NCI-H82 treated with DMSO at 0.1 percent for 48 hours (cell line): ENCODE results near the gene MCF2L.
"Not testable (repeated sequence)": the region's sequence is repeated elsewhere in the genome, so short reads cannot be mapped to it uniquely, and the experiment has no call there.

Experiments
- DNase-seq: peaks from one replicate; lab custom pipeline; 2025; ENCODE audit not compliant: unreplicated experiment; lab: John Stamatoyannopoulos, UW

MCF2L gene

DNA sequence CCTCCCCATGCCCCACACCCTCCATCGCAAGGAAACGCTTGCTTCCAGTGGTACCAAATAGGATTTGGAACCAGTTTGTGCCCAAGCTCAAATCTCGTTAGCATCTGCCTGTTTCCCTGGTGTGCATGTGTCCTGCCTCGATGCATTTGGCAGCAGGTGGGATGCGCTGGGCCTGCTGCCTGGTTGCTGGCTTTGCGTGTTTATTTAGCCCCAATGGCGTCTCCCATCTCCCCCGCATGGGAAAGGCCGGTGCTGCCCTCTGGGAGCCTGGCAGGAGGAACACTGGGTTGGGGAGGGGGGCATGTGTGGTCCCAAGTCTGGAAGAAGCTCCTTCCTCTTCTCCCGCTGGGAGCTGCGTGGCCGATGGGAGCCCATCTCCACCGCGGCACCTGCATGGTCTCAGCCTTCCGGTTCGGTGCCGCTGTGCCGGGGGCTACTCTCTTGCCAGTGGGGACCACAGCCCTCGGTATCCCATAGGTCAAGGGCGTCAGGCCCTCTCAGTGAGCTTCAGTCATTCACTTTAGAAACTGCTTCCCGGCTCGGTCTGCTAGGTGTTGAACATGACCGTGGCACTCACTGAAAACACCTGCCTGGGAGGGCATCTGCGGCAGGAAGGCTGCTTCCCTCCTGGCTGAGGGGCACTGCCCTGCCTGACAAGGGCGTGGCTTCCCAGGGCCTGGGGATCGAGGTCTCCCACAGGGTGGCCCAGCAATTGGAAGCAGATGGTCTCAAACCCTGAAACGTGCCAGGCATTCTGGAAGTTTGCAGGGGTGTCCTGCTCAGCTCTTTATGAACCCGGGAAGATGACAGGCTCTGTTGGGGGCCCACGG is 124.8 kb downstream of the MCF2L start:
- DNase-seq: no peak

DNA sequence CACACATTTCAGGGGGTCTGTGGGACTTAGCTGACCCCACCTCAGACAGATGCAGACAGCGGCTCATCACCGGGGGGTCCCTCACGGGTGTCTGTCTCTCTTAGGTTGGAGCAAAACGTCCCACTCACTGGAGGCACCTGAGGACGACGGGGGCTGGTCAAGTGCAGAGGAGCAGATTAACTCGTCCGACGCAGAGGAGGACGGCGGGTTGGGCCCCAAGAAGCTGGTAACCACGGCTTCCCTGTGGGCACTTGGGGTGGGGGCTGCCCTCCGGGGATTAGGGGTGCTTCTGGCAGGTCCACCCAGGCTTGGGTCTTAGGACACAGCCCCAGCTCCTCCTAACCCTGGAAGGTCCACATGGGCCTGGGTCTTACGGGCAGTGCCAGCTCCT is 125.4 kb downstream of the MCF2L start:
- no peak for DNase-seq

DNA sequence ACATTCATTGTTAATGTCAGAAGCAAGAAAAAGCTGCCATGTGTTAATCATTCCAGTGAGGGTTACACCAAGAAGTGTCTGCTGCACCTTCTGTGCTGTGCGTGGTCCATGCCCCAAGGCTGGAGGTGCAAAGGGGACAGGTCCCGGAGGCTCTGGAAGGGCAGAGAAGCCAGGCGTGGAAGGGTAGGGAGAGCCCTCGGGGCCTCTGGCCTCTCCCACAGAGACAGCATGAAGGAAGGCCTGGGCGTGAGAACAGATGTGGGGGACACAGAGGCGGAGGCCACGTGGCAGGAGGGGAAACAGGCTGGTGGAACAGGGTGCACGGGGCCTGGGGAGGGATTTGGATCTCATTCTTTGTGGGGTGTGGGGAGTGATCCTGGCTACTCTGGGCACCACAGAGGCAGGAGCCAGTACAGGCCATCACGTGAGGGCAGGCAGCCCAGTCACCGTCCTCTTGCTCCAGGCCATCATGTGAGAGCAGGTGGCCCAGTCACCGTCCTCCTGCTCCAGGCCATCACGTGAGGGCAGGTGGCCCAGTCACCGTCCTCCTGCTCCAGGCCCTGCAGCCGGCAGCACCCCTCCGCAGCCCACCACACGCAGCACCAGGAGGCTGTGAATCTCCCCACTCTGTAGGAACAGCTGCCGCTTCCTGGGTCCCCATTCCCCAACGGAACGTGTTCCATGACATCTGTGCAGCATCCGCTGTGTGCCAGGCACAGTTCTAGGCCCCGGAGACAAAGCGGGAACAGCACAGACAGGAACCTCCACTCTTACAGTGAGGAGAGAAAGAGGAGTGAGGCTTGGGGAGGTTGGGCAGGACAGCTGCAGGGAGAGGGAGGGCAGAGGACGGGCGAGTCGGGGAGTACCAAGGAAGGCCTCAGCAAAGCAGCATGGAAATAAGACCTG is 126.4 kb downstream of the MCF2L start:
- no peak for DNase-seq

DNA sequence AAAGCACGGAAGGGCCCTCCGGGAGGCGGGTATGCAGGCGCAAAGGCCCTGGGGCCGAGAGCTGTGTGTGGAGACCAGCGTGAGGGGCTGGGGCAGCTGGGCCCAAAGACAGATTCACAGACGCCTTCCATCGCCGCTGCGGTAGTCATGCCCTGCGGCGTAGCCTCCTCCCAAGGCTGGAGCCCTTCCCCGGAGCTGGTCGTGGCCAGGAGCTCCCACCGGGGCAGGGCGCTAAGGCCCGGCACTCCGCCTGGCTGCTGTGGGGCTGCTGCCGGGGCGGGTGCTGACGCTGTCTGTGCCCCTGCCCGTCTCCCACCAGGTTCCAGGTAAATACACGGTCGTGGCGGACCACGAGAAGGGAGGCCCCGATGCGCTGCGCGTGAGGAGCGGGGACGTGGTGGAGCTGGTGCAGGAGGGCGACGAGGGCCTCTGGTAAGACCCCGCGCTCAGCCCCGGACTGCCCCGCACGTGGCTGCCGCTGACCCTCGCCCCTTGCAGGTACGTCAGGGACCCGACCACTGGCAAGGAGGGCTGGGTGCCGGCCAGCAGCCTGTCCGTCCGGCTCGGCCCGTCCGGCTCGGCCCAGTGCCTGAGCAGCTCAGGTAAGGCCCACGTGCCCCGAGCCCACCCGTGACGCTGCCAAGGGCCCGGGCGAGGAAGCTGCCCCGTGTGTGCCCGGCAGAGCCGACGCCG is 127.2 kb downstream of the MCF2L start:
- no peak for DNase-seq

DNA sequence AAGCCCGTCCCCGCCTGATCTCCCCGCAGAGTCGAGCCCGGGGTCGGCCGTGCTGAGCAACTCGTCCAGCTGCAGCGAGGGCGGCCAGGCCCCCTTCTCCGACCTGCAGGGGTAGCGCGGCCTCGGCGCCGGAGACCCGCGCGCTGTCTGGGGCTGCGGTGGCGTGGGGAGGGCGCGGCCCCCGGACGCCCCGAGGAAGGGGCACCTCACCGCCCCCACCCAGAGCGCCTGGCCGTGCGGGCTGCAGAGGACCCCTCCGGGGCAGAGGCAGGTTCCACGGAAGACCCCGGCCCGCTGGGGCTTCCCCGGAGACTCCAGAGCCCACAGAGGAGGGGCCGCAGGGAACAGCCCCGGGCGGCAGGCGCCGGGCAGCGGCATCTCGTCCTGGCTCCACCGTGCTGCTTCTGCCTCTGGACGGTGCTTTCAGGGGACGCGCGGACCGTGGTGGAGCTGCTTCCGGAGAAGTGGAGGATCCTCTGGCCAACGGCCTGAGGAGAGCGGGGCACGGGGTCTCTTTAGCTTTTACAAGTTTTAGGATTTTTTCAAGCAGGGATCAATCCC is 127.8 kb downstream of the MCF2L start:
- no peak for DNase-seq

DNA sequence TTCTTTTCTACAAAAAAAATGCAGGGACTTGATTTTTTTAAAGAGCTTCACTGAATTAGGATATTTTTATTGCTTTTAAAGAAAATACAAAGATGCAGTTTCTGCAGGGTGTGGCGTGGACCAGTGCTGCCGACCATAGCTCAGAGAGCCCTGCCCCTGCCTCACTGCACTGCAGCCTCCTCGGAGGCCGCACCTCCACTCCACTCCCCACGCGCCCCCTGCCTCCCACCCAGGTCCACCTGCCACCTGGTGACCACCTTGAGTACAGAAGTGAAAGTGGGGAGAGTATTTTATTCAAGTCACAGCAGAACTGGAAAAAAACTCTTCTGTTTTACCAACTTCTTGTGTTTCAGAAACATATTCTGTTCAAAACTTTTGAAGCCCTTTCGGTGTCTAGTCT is 128.6 kb downstream of the MCF2L start:
- no peak for DNase-seq

DNA sequence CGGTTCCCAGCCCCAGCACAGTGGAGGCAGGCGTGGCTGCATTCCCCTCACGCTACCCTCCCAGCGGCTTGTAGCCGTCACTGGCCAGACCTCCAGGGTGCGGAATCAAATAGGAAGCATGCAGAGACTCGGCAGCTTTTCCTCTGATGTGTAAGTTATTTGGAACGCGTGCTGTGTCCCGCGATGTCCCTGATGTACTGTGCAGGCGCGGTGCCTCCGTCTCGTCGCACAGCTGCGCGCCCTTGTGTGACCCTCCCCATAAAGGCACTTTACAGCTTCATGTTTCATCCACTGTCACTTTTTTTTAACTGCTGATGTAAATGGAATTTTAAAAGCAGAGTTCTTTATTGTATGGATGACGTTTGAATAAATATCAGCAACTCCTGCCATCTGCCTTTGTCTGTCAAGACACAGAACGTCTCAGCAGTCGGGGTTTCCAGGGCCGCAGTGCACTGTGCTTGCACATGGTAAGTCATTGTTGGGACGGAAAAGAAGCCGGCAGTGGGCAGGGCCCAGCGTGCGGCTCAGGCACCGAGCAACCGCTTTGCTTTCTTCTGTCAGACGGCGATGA is 129.2 kb downstream of the MCF2L start:
- DNase-seq: no peak

DNA sequence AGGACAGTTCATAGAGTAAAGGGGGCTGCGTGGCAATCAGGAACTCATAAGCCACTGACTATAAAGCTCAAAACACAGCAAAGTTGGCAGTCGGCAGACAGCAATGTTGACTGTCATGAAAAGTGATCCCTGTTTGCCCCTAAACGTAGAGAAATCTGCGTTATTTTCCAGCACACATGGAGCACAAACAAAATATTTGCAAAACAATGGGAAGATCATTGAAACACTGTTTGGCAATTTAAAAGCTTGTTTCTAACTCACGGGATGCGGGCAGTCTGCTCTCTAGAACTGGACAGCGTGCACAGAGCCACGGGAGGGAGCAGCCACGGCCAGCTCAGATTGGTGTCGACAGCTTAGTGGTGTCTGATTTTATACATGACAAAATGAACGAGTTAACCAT is 130.1 kb downstream of the MCF2L start:
- no peak for DNase-seq

DNA sequence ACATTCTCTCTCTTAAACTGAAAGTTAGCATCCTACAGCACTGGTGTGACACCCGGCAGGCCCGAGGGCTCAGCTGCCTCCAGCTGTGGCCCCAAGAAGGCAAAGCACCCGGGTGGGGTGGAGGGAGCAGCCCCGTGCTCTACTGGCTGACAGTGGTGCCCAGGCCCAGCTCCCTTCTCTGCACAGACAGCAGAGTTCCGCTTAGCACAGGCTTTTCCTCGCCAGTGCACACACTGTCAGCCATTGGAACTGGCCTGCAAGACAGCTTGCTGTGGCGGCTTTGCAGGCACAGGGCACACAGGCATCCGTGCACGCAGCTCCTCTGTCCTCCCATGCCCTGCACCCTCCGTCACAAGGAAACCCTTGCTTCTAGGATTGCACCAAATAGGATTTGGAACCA is 133.3 kb downstream of the MCF2L start:
- not testable (repeated sequence) for DNase-seq

DNA sequence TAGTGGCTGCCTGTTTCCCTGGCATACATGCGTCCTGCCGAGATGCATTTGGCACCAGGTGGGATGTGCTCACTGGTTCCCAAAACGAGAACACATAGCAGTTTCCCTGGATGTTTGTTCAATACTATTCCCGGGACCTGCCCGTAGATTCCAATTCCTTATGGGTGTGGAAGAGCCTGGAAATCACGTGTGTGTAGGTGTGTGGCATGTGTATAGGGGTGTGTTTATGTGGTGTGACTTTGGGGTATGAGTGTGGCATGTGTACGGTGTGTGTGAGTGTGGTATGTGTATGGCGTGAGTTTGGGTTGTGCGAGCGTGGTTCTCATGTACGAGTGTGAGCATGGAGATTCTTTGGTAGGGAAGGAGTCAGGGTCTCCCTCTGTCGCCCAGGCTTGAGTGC is 133.7 kb downstream of the MCF2L start:
- no peak for DNase-seq

DNA sequence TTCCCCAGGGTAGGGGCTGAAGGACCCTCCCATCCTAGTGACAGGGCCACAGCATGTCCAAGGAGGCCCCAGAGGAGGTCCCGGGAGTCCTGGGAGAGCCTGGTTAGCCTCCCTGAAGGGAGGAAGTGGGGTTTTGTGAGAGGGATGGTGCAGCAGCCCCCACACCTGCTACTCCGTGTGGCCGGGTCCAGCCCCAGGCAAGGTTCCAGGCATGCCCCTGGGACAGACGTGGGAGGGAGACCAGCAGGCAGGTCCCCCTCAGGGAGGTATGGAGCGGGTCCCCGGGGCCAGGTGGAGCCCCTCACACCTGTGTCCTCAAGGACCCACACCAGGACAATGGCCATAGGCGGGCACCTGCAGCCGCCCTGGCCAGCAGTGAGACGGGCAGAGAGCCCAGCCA is 134.6 kb downstream of the MCF2L start:
- DNase-seq: no peak

DNA sequence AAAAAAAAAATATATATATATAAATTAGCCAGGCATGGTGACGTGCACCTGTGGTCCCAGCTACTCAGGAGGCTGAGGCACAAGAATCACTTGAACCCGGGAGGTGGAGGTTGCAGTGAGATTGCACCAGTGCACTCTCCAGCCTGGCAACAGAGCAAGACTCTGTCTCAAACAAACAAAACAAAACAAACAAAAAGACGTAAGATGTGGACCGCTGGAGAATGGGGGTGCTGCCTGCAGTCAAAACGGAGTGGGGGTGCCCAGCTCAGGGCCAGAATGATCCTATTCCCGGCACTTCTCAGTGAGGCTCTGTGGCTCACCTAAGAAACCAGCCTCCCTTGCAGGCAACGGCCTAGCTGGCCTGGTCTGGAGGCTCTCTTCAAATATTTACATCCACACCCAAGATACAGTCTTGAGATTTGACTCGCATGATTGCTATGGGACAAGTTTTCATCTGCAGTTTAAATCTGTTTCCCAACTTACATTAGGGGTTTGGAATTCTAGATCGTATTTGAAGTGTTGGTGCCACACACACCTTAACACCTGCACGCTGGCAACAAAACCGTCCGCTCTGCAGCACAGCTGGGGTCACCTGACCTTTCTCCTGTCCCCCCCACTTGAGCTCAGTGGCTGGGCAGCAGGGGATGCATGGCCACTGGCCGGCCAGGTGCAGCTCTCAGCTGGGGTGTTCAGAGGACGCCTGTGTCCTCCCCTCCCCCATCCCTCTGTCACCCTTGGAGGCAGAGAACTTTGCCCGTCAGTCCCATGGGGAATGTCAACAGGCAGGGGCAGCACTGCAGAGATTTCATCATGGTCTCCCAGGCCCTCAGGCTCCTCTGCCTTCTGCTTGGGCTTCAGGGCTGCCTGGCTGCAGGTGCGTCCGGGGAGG is 136.3 kb downstream of the MCF2L start, which contains the start of gene F7:
F7 (plus strand) TSS at position 760 of the 889 bp plus-strand sequence; CDS start at position 811, 51 bp downstream.
- no peak for DNase-seq

DNA sequence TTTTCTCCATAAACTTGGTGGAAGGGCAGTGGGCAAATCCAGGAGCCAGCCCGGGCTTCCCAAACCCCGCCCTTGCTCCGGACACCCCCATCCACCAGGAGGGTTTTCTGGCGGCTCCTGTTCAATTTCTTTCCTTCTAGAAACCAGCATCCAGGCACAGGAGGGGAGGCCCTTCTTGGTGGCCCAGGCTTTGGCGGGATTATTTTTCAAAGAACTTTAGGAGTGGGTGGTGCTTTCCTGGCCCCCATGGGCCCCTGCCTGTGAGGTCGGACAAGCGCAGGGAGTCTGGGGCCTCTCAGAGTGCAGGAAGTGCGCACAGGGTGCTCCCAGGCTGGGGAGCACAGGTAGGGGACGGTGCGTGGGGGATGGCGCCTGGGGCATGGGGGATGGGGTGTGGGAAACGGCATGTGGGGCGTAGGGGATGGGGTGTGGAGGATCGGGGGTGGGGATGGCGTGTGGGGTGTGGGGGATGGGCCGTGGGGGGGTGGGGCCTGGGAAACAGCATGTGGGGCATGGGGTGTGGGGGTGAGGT is 137.0 kb downstream of the MCF2L start:
- DNase-seq: no peak

DNA sequence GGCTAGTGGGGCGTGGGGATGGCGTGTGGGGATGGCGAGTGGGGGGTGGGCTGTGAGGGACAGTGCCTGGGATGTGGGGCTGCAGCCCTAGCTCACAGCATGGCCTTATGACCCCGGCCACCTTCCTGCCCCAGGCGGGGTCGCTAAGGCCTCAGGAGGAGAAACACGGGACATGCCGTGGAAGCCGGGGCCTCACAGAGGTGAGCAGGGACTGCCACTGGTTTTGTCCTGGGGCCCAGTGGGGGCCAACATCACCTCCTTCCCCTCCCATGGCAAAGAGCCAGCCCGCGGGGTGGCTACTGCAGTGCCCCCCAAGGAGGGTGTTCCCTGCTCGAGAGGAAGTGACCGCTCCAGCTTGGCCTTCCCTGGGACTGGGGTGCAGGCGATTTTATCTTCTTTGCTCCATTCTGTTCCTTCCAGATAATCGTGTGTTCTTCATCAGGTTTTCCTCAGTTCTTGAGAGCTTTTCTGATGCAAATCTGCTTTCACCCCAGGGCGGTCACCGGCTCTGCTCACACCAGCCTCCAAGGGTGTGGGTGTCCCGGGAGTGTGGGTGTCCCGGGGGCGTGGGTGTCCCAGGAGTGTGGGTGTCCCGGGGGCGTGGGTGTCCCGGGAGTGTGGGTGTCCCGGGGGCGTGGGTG is 137.8 kb downstream of the MCF2L start:
- no peak for DNase-seq

DNA sequence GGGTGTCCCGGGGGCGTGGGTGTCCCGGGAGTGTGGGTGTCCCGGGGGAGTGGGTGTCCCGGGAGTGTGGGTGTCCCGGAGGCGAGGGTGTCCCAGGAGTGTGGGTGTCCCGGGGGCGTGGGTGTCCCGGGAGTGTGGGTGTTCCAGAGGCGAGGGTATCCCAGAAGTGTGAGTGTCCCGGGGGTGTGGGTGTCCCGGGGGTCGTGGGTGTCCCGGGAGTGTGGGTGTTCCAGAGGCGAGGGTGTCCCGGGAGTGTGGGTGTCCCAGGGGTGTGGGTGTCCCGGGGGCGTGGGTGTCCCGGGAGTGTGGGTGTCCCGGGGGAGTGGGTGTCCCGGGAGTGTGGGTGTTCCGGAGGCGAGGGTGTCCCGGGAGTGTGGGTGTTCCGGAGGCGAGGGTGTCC is 139.5 kb downstream of the MCF2L start:
- not testable (repeated sequence) for DNase-seq

DNA sequence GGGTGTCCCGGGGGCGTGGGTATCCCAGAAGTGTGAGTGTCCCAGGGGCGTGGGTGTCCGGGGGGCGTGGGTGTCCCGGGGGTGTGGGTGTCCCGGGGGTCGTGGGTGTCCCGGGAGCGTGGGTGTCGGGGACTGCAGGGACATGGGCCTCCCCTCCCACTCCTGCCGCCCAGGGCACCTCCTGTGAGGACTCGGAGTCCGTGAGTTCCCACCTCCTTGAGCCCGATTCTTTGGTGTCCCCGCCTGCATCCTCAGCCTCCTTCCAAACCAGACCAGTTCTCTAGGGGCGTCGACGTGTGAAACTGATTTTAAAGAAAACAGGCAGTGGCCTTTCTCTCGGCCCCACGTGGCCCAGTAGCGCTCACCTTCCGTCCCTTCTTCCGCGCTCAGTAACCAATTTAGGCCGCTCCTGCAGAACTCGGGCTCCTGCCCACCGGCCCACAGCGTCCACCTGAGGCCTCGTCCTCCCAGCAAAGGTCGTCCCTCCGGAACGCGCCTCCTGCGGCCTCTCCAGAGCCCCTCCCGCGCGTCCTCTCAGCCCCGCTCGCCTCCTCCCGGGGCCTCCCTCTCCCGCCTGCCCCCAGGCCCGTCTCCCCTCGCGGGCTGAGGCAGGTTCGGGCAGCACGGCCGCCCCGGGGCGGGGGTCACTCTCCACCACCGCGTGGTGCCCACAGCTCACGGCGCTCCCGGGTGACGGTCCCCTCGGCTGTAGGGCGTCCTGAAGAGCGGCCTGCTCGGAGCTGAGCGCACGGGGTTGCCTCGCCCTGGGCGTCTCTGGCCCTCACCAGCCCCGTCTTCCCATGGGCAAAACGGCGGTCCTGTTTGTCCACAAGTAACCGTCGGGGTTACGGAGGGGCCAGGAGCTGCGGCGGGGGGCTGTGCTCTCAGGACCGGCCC is 140.4 kb downstream of the MCF2L start:
- DNase-seq: no peak

DNA sequence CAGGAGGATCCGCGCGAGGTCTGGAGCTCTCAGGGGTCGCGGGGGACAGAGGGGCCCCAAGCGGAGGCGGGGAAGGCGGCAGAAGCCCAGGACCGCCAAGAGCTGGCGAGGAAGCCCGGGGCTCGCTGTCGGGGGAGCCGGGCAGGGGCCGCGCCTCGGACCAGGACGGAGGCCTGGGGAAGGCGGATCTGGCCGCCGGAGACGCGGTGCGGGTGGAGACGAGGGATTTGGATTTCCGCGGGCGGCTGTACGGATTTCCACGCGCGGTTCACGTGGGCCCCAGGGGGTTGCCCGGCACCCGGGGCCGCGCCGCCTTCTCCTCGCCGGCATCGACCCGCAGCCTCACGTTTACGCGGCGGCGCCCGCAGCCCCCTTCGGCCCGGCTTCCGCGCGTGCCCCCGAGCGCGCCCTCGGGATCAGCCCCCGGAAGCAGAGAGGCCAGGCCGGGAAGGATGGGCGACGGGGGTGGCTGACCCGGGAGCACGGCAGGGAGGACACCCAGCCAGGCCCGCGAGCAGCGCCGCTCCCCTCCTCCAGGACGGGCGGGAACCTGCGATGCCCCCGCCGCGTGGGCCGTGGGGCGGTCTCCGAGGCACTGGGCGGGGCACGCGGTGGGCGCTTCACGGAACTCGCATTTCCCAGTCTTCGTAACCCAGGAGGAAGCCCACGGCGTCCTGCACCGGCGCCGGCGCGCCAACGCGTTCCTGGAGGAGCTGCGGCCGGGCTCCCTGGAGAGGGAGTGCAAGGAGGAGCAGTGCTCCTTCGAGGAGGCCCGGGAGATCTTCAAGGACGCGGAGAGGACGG is 141.2 kb downstream of the MCF2L start:
- DNase-seq: no peak
